ENCODE results near the gene MIS18A. TPM values are rescaled to one million over a fixed set of nuclear protein-coding genes. Genes with fewer than 3 reads are reported as not detected.
"Not testable (repeated sequence)": the region's sequence is repeated elsewhere in the genome, so short reads cannot be mapped to it uniquely, and the experiment has no call there.

Gene MIS18A
- total RNA-seq, 1 experiment from 2014 or later = 53.7 TPM

- DNase-seq (ENCODE audit: low read depth) = no peak
Measured at GRCh38 chr21:32304998-32305397, 26.1 kb upstream of the MIS18A start.

- DNase-seq (ENCODE audit: low read depth) = no peak
Measured at GRCh38 chr21:32303385-32303784, 24.5 kb upstream of the MIS18A start.

DNA sequence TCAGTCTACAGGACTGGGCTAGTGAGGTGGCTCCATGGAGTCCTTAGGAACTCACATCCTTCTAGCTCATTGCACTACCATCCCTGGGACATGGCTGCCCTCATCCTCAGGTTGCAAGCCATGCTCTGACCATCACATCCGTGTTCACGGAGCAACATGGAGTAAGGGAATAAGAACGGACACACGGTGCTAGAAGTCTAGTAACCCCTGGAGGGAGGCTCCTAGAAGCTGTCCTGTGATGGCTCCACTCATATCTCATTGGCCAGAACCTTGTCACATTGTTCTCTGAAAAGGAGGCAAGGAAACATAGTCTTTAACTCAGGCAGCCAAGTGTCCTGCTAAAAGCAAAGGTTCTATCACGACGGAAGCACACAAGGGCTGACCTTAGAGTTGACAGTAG, 23.7 kb upstream of the MIS18A start:
- no peak for DNase-seq (ENCODE audit: low read depth)

- no peak for DNase-seq (ENCODE audit: low read depth)
Measured at GRCh38 chr21:32301596-32301995, 22.7 kb upstream of the MIS18A start.

- DNase-seq (ENCODE audit: low read depth) = no peak
Measured at GRCh38 chr21:32300117-32300681, 21.4 kb upstream of the MIS18A start.

GRCh38 chr21:32299695-32300094, 20.8 kb upstream of the MIS18A start:
- no peak for DNase-seq (ENCODE audit: low read depth)

DNA sequence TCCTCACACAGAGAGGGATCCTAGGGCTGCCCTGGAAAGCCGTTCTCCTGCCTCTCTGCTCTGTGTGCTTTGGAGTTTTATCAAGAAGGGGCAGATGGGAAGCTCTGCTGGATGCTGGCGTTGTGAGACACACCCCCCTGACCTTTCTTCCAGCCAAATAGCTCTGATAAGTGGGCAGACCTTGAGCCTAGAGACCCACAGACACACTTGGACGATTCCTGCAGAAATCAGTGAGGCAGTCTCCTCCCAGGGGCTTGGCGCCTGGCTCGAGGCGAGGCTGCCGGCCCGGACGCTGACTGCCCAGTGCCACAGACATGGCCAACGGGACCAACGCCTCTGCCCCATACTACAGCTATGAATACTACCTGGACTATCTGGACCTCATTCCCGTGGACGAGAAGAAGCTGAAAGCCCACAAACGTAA, 19.8 kb upstream of the MIS18A start, which contains the start of gene MRAP:
Gene MRAP (plus strand): TSS at position 198 of the 424 bp plus-strand sequence. CDS start 117 bp downstream, at position 315.
- no peak for DNase-seq (ENCODE audit: low read depth)

DNA sequence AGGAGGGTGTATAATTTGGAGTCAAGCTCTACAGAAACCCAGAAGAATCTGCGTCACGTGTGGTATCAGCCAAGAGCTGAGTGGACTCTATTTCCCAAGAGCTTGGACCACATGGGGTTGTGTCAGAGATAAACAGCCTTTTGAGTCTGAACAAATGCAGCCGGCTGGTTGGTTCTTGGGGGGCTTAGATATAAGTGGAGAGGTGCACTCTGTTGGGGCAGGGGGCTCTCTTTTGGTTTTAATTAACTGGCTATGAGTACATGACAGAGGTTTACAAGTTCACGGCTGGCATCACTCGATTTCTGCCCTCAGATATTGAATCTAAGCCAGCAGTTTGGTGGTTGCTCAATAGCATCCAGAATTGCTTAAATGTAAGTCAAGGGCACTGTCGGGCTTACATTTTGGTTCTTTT, 19.3 kb upstream of the MIS18A start:
- no peak for DNase-seq (ENCODE audit: low read depth)

- DNase-seq (ENCODE audit: low read depth) = no peak
Measured at GRCh38 chr21:32297449-32297848, 18.6 kb upstream of the MIS18A start.

DNA sequence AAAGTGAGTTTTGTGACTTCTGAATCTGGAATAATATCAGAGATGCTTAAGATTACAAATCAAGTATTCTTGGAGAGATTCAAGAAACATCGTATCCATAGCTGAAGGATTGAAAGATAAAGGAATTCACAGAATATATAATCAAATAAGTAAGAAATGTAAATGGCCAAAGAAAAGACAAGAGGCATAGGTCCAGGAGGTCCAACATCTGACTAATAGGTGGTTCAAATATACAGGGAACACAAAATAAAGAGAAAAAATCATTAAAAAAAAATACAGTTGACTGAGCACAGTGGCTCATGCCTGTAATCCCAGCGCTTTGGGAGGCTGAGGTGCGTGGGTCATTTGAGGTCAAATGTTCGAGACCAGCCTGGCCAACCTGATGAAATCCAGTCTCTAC, 6.6 kb upstream of the MIS18A start:
- DNase-seq (ENCODE audit: low read depth) = no peak

DNA sequence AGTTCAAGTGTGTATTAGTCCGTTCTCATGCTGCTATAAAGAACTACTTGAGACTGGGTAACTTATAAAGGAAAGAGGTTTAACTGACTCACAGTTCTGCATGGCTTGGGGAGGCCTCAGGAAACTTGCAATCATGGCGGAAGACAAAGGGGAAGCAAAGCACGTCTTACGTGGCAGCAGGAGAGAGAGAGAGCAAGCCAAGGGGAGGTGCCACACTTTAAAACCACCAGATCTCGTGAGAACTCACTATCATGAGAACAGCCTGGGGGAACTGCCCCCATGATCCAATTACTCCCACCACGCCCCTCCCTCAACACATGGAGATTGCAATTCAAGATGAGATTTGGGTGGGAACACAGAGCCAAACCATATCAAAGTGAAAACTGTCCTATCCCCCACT, 4.1 kb upstream of the MIS18A start:
- no peak for DNase-seq (ENCODE audit: low read depth)

DNA sequence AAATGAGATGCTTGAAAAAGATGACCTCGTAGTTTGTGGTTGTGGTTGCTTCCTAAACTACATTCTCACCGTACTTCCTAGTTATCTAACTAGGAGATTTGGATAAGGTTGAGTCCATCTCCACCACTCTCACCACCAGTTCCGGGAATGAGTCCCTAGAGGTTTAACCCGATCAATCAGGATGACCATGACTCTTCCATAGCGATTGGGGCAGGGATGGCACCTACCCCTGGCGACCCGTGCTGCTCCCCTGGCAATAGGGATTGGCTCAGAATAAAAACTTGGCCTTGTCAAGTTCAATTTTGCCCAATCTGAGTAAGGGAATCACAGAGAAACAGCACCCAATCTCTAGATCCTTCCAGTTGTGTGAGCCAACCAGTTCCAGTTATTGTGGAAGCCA, 2.7 kb upstream of the MIS18A start:
- no peak for DNase-seq (ENCODE audit: low read depth)

DNA sequence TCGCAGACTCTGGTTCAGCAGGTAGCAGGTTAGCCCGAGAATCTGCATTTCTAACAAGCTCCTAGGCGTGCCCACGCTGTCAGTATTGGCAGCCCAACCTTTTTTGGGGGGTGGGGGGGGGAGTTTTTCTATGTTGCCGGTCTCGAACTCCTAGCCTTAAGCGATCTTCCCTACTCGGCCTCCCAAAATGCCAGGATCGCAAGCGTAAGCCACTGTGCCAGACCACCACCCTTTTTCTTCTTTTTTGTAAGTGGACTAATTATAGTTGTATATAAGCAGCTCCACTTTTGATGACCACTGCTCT, 480 bp upstream of the MIS18A start:
- DNase-seq (ENCODE audit: low read depth) = no peak

DNA sequence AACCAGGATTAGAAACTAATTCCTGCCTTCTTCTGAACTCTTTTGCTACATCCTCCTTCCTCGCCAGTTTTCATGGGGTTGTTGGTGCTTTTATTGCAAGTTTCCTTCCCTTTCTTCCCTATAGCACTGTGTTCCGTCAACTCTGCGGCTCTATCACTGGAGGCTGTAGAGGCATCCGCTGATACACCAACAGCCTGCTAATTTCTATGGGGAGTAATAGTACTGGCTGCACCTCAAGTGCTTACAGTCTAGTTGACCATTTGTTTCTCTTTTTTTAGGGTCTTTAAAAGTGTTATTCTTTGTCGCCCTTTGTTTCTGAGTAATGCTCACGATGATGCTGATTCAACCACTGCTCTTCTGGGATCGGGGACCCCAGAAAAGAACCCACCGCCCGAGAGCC, 746 bp downstream of the MIS18A start:
- DNase-seq (ENCODE audit: low read depth) = no peak

DNA sequence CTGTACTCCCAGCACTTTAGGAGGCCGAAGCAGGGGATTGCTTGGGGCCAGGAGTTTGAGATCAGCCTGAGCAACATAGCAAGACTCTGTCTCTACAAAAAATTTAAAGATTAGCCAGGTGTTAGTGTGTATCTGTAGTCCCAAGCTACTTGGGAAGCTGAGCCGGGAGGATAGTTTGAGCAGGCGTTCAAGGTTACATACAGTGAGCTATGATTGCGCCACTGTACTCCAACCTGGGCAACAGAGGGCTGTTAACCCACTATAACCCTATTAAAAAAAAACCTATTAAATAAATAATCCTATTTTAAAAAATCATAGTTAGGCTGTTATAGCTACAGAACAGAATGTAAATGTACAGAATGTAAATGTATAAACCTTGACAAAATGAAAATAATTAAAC, 2.2 kb downstream of the MIS18A start:
- no peak for DNase-seq (ENCODE audit: low read depth)

GRCh38 chr21:32270748-32271147, 8.1 kb downstream of the MIS18A start:
- DNase-seq (ENCODE audit: low read depth) = no peak

- not testable (repeated sequence) for DNase-seq (ENCODE audit: low read depth)
Measured at GRCh38 chr21:32265321-32265720, 13.5 kb downstream of the MIS18A start.

DNA sequence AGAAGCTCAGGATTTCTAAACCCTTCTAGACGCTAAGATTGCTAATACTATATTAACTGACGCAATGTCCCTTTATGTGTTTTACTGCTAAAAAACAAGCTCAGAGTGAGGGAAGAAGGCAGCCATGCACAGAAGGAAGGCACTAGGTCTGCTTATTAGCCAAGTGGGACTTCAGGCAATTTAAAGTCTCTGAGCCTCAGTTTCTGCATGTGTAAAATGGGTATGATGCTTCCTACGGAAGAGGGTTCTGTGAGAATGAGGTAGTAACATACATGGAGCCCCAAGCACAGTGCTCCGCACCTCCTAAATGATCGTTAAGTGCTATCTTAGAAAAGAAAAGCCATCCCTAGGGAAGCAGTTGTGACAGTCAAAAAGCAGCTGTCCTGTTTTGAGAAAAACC, 16.9 kb downstream of the MIS18A start:
- no peak for DNase-seq (ENCODE audit: low read depth)

DNA sequence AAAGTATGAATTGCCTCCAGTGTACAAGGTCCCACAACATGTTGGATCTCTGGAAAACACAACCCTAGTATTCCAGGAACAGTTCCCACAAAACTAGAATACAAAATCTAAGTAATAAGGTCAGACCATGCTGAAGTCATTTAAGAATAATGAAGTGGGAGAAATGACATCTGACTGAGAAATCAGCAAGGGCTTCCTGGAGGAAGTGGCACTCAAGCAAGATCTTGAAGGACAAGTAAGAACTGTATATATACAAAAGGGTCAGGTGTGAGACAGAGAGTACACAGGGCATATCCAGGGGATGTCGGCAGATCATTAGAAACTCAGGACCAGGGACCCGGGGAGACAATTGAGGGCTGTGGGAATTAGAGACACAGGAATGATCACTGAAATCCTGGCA, 18.7 kb downstream of the MIS18A start:
- DNase-seq (ENCODE audit: low read depth) = no peak

- DNase-seq (ENCODE audit: low read depth) = not testable (repeated sequence)
Measured at GRCh38 chr21:32258786-32259048, 20.1 kb downstream of the MIS18A start.

DNA sequence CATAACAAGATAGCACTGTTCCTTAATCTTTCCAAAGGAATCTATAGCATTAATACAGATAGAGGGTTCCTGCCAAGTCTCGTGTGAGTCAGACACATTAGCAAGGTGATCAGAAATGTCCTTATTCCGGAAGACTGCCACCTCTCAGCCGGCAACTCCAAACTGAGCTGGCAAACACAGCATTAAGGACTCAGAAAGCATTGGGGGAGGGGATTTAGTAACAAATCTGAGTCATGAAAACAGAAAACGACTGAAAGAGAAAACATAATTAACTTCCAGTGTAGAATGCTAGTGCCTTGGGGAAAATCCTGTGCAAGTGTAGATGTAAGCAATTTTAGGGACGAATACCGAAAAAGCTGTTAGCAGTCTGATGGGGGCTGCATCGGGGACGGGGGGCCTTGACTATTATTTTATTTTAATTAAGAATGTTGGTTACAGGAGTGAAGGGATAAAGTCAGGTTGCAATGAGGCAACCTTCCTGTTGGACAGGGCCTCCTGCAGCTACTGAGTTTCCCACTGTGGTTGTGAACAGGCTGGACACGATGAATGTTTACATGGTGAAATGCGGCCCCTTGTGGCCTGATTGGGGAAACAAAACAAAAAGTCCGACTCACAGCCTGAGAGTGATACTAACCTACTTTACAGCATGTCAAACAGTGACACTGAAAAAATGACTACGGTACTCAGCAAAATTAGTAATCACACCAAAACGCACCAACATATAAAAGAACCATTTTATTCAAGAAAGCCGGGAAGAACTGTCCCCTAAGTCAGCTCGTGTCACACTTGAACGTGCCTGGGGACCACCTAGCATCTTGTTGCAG, 20.7 kb downstream of the MIS18A start:
- peak; percentile 87 for DNase-seq (ENCODE audit: low read depth)

- DNase-seq (ENCODE audit: low read depth) = peak; percentile 89
Measured at GRCh38 chr21:32256873-32257620, 21.8 kb downstream of the MIS18A start.

DNA sequence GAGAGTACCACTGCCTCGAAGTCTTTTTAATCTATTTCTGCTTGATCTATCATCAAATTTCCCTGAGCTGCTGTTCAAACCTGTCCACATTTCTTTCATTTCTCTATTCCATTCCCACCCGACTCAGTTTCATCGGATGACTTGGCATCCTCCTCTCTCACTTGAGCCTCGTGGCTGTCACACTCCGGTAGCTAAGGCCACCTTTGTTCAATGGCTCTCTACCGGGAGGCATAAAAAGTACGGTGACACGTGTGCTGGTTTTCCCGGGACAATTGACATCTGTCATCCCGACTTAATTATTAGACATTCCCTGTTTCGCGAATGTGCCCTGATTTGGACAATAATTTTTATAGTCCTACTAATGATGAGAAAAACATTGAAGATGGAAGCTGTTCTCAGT, 22.6 kb downstream of the MIS18A start:
- DNase-seq (ENCODE audit: low read depth) = no peak
